IPS-NIHi7 (cell line): Measurements from ENCODE around the gene CFAP97D1.
"Not testable (repeated sequence)": the region's sequence is repeated elsewhere in the genome, so short reads cannot be mapped to it uniquely, and the experiment has no call there.

Experiments used
- DNase-seq: peaks from one replicate; pipeline ENCODE4 v3.0.0; 2012; ENCODE audit warnings: mixed read lengths; ENCODE audit errors: extremely low spot score

Gene CFAP97D1

DNA sequence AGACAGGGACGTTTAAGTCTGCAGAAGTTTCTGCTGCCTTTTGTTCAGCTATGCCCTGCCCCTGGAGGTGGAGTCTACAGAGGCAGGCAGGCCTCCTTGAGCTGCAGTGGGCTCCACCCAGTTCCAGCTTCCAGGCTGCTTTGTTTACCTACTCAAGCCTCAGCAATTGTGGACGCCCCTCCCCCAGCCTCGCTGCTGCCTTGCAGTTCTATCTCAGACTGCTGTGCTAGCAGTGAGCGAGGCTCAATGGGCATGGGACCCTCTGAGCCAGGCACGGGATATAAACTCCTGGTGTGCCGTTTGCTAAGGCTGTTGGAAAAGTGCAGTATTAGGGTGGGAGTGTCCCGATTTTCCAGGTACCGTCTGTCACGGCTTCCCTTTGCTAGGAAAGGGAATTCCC lies 17.8 kb downstream of the CFAP97D1 start:
- not testable (repeated sequence) for DNase-seq

- DNase-seq = no peak
Measured at GRCh38 chr17:43799047-43799446, 18.8 kb downstream of the CFAP97D1 start.

- DNase-seq = no peak
Measured at GRCh38 chr17:43800736-43801135, 20.5 kb downstream of the CFAP97D1 start.

- DNase-seq = no peak
Measured at GRCh38 chr17:43801844-43802243, 21.6 kb downstream of the CFAP97D1 start.

DNA sequence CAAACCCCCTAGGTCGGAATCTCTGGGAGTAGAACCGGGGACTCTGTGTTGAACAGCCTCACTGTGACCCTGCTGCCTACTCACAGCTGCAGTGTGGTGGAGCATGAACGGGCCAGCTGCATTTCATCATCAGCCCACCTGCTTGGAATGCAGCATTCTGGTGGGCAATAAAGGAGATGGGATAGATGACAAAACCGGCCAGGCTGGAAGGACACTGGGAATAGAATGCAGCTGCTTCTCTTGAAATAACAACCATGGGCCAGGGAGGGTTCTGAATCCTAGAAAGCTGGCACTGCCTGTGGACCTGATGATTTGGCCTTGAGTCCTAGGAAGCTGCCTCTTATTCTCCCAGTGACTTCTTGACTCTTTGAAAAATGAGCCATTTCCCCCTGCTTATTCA lies 23.5 kb downstream of the CFAP97D1 start:
- peak; percentile 57 for DNase-seq

DNA sequence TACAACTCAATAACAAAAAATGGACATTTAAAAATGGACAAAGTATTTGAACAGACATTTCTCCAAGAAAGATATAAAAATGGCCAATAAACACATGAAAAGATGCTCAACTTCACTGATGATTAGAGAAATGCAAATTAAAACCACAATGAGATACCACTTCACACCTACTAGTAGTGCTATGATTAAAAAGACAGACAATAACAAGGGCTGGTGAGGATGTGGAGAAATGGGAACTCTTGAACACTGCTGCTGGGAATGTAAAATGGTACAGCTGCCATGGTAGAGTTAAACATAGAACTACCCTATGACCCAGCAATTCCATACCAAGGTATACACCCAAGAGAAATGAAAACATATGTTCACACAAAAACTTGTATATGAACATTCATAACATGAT lies 24.9 kb downstream of the CFAP97D1 start:
- DNase-seq = no peak

- DNase-seq = no peak
Measured at GRCh38 chr17:43808076-43808475, 27.8 kb downstream of the CFAP97D1 start.

DNA sequence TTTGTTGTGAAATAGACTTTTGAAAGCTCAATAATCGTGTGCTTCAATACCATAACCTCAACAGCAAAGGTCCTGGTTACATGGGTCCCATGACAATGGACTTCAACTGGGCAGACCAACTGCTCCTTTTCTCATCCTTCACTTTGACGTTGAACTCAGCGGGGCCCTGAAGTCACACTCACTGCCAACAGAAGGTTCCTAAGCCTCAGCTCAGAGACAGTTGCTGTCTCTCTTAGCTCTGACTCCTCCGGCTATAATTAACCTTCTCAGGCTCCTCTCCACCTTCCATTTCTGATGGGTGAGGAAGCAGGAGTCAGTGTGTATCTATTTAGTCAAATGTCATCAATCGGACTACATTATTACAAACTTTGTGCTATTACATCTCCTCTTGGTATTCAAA lies 28.9 kb downstream of the CFAP97D1 start:
- DNase-seq = no peak

DNA sequence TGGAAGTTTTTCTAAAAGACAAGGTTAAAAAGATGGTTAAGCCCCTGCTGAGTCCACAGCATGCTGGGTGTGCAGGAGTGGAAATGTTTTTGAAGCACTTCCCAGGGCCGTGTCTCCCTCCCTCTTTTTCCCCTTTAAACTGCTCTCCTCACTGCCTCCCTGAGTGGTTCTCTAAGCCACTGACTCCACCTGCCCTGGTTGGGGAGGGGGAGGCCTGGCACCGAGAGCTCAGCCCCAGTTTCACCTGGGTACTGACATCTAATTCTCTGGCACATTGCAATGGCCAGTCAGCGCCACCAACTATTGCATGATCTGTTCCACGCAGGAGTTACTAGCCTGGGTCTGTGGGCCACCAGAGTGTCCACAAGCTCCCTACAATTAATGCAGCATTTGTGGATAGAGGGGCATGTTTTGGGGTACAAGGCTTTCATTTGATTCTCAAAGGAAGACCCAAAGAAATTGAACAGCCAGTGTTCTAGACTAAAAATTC lies 30.0 kb downstream of the CFAP97D1 start:
- no peak for DNase-seq

- no peak for DNase-seq
Measured at GRCh38 chr17:43810823-43811222, 30.6 kb downstream of the CFAP97D1 start.

GRCh38 chr17:43812396-43813265 lies 32.4 kb downstream of the CFAP97D1 start:
- no peak for DNase-seq

GRCh38 chr17:43813386-43813785 lies 33.2 kb downstream of the CFAP97D1 start:
- DNase-seq = no peak

GRCh38 chr17:43814026-43814425 lies 33.8 kb downstream of the CFAP97D1 start:
- peak; percentile 71 for DNase-seq

DNA sequence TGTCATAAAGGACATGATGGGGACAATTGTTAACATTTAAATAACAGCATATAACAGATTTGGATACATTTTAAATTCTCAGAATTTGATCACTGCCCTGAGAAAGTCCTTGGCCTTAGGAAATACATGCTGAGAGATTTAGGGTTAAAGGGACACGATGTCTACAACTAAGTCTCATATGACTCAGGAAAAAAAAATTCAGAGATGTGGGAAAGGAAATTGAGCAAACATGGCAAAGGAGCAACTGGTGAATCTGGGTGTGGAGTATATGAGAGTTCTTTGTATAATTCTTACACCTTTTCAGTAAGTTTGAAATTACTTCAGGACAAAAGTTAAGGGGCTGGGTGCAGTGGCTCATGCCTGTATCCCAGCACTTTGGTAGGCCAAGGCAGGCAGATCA lies 34.5 kb downstream of the CFAP97D1 start:
- no peak for DNase-seq

DNA sequence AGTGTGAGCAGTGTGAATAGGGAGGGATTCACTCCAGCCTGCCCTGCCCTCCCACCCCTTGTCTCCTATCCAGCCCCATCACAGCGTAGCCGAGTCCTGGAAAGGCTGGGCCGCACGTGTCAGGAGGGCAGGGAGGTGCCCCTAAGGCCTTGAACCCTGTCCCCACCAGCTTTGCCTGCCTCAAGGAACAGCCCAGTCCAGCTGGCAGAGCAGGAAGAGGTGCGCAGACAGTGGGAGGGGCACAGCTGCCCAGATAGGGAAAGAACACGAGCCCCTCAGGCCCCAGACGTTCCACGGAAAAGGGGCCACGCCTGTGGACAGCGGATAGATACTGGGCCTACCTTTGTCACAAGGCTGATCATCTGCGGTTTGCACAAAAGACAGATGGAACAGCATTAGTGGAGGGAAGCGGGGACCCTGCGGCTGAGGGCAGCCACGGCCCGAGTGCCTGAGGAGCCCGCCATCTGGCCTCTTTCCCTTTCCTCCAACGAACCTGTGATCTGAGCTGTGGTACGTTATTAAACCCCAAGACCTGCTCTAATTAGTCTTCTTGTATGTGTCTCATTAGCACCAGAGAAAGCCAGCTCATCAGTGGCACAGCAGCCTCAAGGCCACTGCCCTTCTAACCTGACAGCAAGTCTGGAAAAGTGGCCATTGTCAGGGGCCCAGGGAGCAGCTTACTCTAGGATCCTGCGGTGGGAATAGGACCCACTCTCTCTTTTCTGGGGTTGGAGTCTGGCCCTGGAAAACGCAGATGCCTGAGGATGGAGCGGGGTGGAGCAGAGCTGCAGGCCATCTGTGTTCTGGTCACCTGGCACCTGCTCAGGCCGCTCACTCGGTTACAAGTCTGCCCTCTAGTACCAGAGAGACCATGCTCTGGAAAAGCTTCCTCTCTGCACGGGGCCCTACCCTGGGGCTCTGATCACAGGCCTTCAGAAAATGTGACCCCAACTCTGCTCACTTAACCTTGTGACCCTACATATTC lies 36.4 kb downstream of the CFAP97D1 start:
- no peak for DNase-seq

DNA sequence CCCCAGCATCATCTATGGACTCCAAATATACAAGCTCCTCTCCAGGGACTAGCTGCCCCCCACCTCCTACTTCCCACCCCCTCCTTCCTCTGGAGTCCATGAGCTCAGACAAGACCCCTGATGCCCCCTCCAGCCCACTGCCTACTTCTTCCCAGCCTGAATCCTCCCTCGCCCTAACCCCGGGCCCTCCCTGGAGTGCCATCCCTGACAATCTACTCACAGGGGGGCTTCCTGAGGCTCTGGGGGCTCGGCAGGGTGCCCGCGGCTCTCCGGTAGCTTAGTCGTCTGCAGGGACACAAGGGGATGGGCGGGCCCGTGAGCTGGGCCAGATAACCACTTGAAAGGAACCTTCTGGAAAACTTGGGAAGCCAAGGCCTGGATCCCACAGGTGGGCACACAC lies 37.6 kb downstream of the CFAP97D1 start:
- no peak for DNase-seq

GRCh38 chr17:43818966-43819365 lies 38.7 kb downstream of the CFAP97D1 start:
- DNase-seq = no peak

DNA sequence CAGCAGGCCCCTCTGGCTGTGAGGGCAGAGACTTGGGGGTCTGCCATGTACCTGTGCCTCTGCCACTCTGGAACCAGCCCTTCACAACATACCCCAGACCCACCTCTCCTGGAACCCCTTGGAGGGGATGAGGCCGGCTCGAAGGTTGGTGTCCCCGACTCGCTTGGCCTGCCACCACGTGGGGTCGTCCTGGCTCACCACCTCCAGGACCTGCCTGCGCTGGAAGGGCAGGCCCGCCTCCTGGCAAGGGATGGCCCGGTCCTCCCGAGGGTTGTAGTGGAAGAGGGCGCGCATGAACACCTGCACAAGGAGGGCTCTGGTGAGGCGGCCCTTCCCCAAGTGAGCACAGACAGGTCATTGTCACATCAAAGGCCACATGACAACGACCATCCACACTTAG lies 40.5 kb downstream of the CFAP97D1 start:
- DNase-seq = no peak

DNA sequence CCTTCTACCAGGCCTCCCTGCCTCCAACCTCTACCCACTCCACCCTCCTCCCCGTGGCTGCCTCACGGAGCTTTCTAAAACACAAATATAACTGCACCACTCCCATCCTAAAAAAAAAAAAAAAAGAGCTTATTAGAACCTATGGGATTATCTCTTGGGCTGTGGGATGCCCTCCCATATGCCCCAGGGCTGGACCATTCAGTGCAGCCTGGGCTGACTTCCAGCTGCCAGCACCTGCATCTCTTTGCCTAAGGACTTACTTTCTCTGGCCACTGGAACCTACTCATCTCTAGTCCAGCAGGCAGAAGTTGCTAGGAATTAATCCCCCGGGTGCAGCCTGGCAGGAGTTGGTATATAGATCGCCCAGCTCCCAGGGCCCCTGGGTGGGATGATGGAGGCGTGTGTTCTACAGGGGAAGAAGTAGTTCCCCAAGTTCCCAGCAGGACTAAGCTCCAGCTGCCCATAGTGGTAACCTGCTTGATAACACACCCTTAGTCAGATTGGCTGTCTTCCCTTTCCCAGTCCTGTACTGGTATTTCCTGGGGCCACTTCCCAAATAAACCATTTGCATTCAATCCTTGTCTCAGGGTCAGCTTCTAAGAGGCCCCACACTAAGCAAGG lies 42.4 kb downstream of the CFAP97D1 start:
- no peak for DNase-seq

DNA sequence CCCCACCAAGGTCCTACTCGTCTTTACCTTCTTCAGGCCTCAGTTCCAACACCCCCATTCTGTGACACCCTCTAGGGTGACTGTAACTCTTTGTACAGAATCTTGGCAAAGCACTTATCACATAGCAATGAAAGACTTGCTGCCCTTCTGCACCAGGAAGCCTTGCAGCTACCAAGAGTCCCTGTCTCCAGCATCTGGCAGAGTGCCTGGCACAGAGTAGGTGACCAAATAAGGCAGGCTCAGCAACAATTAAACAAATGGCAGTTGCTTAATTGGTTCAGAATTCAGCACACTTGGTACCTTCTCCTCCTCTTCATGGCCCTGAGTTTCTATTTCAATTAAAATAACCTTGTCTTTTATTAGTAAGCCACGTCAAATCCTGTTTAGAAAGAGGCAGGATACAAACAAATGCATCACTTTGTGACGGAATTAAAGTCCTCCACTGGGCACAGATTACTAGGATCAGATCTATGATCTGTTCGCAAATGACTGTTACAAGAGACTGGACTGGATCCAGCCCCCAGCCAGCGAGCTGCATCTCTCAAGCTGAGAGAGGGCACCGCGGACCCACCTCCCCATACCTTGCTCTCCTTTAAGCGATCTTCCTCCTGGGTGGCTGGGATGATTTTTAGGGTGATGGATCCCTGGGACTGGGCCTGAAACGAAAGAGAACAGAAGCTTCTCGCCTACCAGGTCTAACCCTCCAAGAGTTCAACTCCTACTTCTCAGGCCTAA lies 43.3 kb downstream of the CFAP97D1 start:
- no peak for DNase-seq

DNA sequence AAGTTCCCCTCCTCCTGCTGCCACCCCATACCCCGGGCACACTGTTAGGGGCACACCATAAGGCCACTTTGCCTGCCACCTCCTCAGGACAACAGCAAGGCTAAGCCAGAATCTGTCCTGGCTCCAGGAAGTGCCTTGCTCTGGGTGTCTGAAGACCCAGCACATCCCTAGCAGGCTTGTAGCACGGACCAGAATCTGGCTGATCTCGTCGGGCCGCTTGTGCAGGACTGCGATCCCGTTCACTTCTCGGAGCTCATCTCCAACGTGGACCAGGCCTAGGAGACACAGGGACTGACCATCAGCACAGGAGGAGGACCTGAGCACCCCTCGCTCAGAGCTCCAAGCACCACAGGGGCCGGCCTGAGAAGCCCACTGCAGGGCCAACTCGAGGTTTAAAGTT lies 45.3 kb downstream of the CFAP97D1 start:
- DNase-seq = no peak
